Measurements from ENCODE around the gene ERN1.

Gene ERN1

DNA sequence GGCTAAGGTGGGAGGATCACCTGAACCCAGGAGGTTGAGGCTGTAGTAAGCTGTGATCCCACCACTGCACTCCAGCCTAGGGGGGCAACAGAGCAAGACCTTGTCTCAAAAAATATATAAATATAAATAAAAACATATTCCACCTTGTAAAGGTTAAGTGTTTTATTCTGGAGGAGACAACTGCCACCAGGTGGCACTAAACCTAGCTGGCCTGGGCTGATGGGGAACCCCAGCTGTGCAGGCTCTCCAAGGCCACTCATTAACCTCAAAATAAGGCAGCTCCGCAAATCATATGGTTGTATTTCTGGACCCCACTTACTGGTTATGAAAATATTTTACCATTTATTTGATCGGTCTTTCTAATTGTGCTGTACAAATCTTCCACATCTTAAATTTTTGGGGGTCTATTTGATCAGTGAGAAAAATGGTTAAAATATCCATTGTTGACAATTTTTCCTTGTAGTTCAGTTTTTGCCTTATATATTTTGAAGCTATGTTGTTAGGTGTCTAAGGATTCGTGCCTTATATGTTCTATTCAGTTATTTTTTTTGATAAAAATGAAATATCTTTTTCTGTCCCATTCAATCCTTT lies 101.0 kb downstream of the ERN1 start:
- DNase-seq, result peak; percentile 60

DNA sequence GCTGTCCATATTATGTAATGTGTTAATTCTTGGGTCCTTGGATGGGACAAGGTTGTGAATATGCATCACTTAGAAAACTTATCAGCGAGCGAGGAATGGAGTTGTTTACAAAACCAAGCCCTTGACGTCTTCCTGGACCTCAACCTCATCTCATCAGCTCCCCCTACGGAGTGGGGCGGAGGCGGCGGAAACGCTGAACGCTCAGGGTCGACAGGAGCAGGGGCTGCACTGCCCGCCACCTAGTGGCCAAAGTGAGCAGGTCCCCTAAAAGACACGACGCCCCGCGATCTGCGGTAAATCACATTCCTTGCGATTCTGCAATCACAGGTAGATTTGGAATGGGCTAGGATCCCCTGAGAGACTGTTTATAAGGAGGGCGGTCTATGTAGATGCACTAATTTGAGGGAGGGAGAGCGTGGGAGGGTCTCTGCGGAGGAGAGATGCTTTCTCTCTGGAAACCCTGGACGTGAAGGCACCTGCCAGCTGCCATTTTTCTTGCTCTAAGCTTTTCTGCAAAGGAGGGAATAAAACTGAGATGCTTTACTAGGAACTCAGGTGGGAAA lies 104.1 kb downstream of the ERN1 start:
- H3K9me3 Mint-ChIP-seq, result no peaks in the 10 kb centered on the region
- H3K36me3 Mint-ChIP-seq (ENCODE audit: low read depth), result no peaks in the 10 kb centered on the region
- peaks cover 24% of the 10 kb centered on the region for H3K27me3 Mint-ChIP-seq (ENCODE audit: low read depth, poor library complexity)
- peak overlapping the region; percentile 24 for H3K4me3 Mint-ChIP-seq
- TF ChIP-seq CTCF (IDR thresholded peaks at IDR 0.05), result peak; percentile 95
- peaks cover 11% of the 10 kb centered on the region for H3K4me1 Mint-ChIP-seq
- DNase-seq, result peak; percentile 82
- H3K27ac Mint-ChIP-seq, result no peak overlapping the region

More for the DNA sequence above, 101.0 kb downstream of the ERN1 start:
- Mint-ChIP-seq H3K27ac (no peak overlapping the region), H3K27me3 (ENCODE audit: low read depth, poor library complexity) (peaks cover 14% of the 10 kb centered on the region), H3K9me3 (no peaks in the 10 kb centered on the region), H3K36me3 (ENCODE audit: low read depth) (no peaks in the 10 kb centered on the region), H3K4me1 (peaks cover 5% of the 10 kb centered on the region), H3K4me3 (no peak overlapping the region)
- peak; percentile 76 for TF ChIP-seq CTCF (IDR thresholded peaks at IDR 0.05)

GRCh38 chr17:64024781-64025731 lies 104.9 kb downstream of the ERN1 start:
- no peaks in the 10 kb centered on the region for H3K9me3 Mint-ChIP-seq
- DNase-seq, result no peak
- TF ChIP-seq CTCF (IDR thresholded peaks at IDR 0.05), result no peak
- H3K4me3 Mint-ChIP-seq, result no peak overlapping the region
- peaks cover 19% of the 10 kb centered on the region for H3K4me1 Mint-ChIP-seq
- H3K36me3 Mint-ChIP-seq (ENCODE audit: low read depth), result no peaks in the 10 kb centered on the region
- no peak overlapping the region for H3K27ac Mint-ChIP-seq
- peaks cover 26% of the 10 kb centered on the region for H3K27me3 Mint-ChIP-seq (ENCODE audit: low read depth, poor library complexity)

DNA sequence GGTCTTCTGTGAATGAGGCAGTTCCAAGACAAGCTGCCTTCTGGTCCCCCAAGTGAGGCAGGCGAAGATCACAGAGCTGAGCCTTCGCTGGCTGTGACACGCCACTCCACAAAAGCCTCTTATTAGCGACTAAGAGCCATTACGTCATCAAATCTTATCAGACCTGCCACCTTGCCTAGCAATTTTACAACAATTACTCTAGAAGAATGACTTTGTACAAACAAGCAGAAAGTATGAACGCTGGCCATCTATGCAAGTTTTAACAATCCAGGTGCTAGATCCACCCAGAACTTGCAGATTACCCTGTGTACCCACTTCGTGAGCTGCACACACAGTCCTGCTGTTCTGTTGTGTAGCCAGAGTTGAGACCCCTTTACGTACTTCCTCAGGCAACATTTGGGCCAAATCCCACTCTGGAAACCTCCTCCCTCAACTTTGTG lies 105.7 kb downstream of the ERN1 start:
- Mint-ChIP-seq H3K4me3 (no peak overlapping the region), H3K36me3 (ENCODE audit: low read depth) (no peaks in the 10 kb centered on the region), H3K27me3 (ENCODE audit: low read depth, poor library complexity) (peaks cover 25% of the 10 kb centered on the region), H3K27ac (no peak overlapping the region), H3K4me1 (peaks cover 22% of the 10 kb centered on the region), H3K9me3 (no peaks in the 10 kb centered on the region)
- no peak for TF ChIP-seq CTCF (IDR thresholded peaks at IDR 0.05)
- DNase-seq, result no peak

DNA sequence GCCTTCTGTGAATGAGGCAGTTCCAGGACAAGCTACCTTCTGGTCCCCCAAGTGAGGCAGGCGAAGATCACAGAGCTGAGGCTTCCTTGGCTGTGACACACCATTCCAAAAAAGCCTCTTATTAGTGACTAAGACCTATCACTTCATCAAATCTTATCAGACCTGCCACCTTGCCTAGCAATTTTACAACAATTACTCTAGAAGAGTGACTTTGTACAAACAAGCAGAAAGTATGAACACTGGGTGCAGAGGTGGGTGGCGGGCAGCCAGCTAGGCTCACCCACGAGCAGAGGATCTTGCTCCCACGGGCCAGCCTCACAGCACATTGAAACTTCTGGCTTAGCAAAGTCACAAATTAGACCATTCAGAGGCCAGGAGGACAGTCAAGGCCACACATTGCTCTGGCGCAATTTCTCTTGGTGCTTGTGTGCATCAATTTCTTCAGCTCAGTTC lies 107.3 kb downstream of the ERN1 start:
- Mint-ChIP-seq H3K36me3 (ENCODE audit: low read depth) (no peaks in the 10 kb centered on the region), H3K27me3 (ENCODE audit: low read depth, poor library complexity) (peaks cover 25% of the 10 kb centered on the region), H3K27ac (no peak overlapping the region), H3K4me1 (peaks cover 22% of the 10 kb centered on the region), H3K4me3 (no peak overlapping the region), H3K9me3 (no peaks in the 10 kb centered on the region)
- no peak for TF ChIP-seq CTCF (IDR thresholded peaks at IDR 0.05)
- no peak for DNase-seq
